K562 (cell line): ENCODE data around the gene DNAJB11. TPM values are rescaled to one million over a fixed set of nuclear protein-coding genes. Genes with fewer than 3 reads are reported as not detected.

ENCODE experiments used
- ATAC-seq: fragments of 200-7000 bp; cut with Tn5 transposase; 3 replicates; pipeline ENCODE4 v1.9.1; 2020; ENCODE audit warnings: moderate library complexity
- BruUV-seq: library from RNA; stranded (reverse); fragments of 400-500 nt; replicated peaks from 2 replicates; lab custom pipeline; 2021; lab: Mats Ljungman, UMichigan
- CTCF ChIA-PET: fragments of 300-600 bp; formaldehyde crosslinking; extraction: SDS; loops from one replicate; lab custom pipeline; 2021; ENCODE audit warnings: low intra/inter-chr PET ratio; lab: Yijun Ruan, JAX
- POLR2A ChIA-PET: fragments of 300-600, 350-650 bp; sonication (Branson Sonifier 250); formaldehyde crosslinking; extraction: SDS; loops from one replicate; lab custom pipeline; 2021; ENCODE audit warnings: antibody characterized with exemption, inconsistent platforms; lab: Yijun Ruan, JAX
- DNase-seq, 4 experiments: peaks; one replicate each; pipeline versions ENCODE4 v3.0.0 to v3.0.0-alpha.2; 2011 to 2018; ENCODE audit warnings: low spot score in 3 of 4, mixed read lengths in 3 of 4; ENCODE audit errors: extremely low read depth in 1 of 4
- FAIRE-seq: peaks from 2 replicates; lab custom pipeline; 2011; peaks lifted over from hg19 to GRCh38; lab: Jason Lieb, UNC
- H2AFZ ChIP-seq: 2 replicates; pipeline ENCODE4 v1.6.0; 2011; ENCODE audit warnings: low read depth, low read length, control low read depth, inconsistent platforms
- H3K27ac ChIP-seq: fragments of 200-600 bp; 3 replicates; pipeline ENCODE4 v1.8.0; 2011; ENCODE audit warnings: low read depth, mild to moderate bottlenecking, control low read depth, inconsistent platforms, low read length, moderate library complexity, mixed read lengths; ENCODE audit errors: extremely low read depth
- H3K27me3 ChIP-seq, 2 experiments: fragments of 300-600 bp in 1 of 2; 2 replicates in 1 of 2; 3 replicates in 1 of 2; pipeline versions ENCODE4 v1.6.0 to v1.8.0; 2011; ENCODE audit warnings: inconsistent platforms in 2 of 2, low read length in 2 of 2, mild to moderate bottlenecking in 1 of 2, mixed read lengths in 1 of 2, moderate library complexity in 1 of 2; ENCODE audit not compliant: control insufficient read depth in 2 of 2, insufficient read depth in 2 of 2
- H3K36me3 ChIP-seq: fragments of 300-600 bp; 3 replicates; pipeline ENCODE4 v1.8.0; 2011; ENCODE audit warnings: mild to moderate bottlenecking, low read length, inconsistent platforms; ENCODE audit not compliant: control insufficient read depth, insufficient read depth
- H3K4me1 ChIP-seq, 2 experiments: fragments of 200-600 bp in 1 of 2; replicated peaks in 1 of 2; 2 replicates in 1 of 2; 3 replicates in 1 of 2; pipeline versions ENCODE4 v1.5.1 to v1.8.0; 2011; ENCODE audit warnings: inconsistent platforms in 2 of 2, low read length in 2 of 2, mild to moderate bottlenecking in 1 of 2, mixed read lengths in 1 of 2, moderate library complexity in 1 of 2; ENCODE audit not compliant: control insufficient read depth in 2 of 2, insufficient read depth in 2 of 2
- H3K4me2 ChIP-seq: 2 replicates; pipeline ENCODE4 v1.6.1; 2011; ENCODE audit warnings: low read length, control low read depth, inconsistent platforms, mixed read lengths; ENCODE audit not compliant: insufficient read depth
- H3K4me3 ChIP-seq: fragments of 200-600 bp; sonication (generic), shearing (Covaris generic); 2 replicates; pipeline ENCODE4 v1.5.1; 2016; ENCODE audit warnings: control low read depth, inconsistent platforms
- H3K79me2 ChIP-seq: fragments of 200-600 bp; 3 replicates; pipeline ENCODE4 v1.8.0; 2011; ENCODE audit warnings: low read length, inconsistent platforms; ENCODE audit not compliant: control insufficient read depth, insufficient read depth
- H3K9ac ChIP-seq, 2 experiments: 2 replicates each; pipeline versions ENCODE4 v1.6.0 to v1.6.1; 2011; ENCODE audit warnings: low read depth in 2 of 2, low read length in 2 of 2, control low read depth in 1 of 2, inconsistent platforms in 1 of 2, mild to moderate bottlenecking in 1 of 2, mixed read lengths in 1 of 2; ENCODE audit not compliant: insufficient read depth in 1 of 2
- H3K9me1 ChIP-seq: one replicate; pipeline ENCODE4 v1.6.0; 2011; ENCODE audit warnings: inconsistent platforms, mild to moderate bottlenecking, low read length, moderate library complexity; ENCODE audit not compliant: control insufficient read depth, insufficient read depth
- H3K9me3 ChIP-seq: replicated peaks from 2 replicates; pipeline ENCODE4 v1.5.1; 2011; ENCODE audit warnings: low read depth, low read length, inconsistent platforms; ENCODE audit not compliant: control insufficient read depth, insufficient read depth
- H4K20me1 ChIP-seq: replicated peaks from 2 replicates; pipeline ENCODE4 v1.6.1; 2011; ENCODE audit warnings: low read length, inconsistent platforms, mixed read lengths; ENCODE audit not compliant: control insufficient read depth, insufficient read depth
- ARNT ChIP-seq, 2 experiments: fragments of 450-650 bp; IDR thresholded peaks; 2 replicates each; pipeline ENCODE4 v1.6.1; 2016; ENCODE audit warnings: mild to moderate bottlenecking in 1 of 2
- CBFA2T2 ChIP-seq: fragments of 450-650 bp; conservative IDR thresholded peaks from 2 replicates; pipeline ENCODE4 v1.6.1; 2017; ENCODE audit warnings: mild to moderate bottlenecking
- CBFA2T3 ChIP-seq: fragments of 450-650 bp; IDR thresholded peaks from 2 replicates; pipeline ENCODE4 v1.6.1; 2017
- CEBPB ChIP-seq: fragments of 450-650 bp; IDR thresholded peaks from 2 replicates; pipeline ENCODE4 v1.6.1; 2016; ENCODE audit warnings: missing genetic modification characterization, missing compliant biosample characterization
- CEBPG ChIP-seq, 3 experiments: fragments of 200-800 bp in 1 of 3; sonication (Bioruptor generic) in 1 of 3; sonication (generic) in 1 of 3; formaldehyde crosslinking in 1 of 3; IDR thresholded peaks in 2 of 3; conservative IDR thresholded peaks in 1 of 3; 2 replicates each; pipeline versions ENCODE4 v1.6.1 to v1.8.0; 2016 to 2022; ENCODE audit warnings: missing compliant biosample characterization in 2 of 3, missing genetic modification characterization in 2 of 3, mild to moderate bottlenecking in 1 of 3, missing genetic modification reagents in 1 of 3
- CTBP1 ChIP-seq: fragments of 450-650 bp; IDR thresholded peaks from 2 replicates; pipeline ENCODE4 v1.6.1; 2016; ENCODE audit warnings: borderline replicate concordance
- ELK1 ChIP-seq: sonication (generic); formaldehyde crosslinking; IDR thresholded peaks from 2 replicates; pipeline ENCODE4 v1.8.1; 2022; ENCODE audit warnings: missing genetic modification reagents
- ESRRB ChIP-seq: fragments of 250-450 bp; sonication (Bioruptor Pico); IDR thresholded peaks from 2 replicates; pipeline ENCODE4 v1.5.0; 2020; ENCODE audit warnings: mild to moderate bottlenecking, moderate library complexity, borderline replicate concordance
- FOSL1 ChIP-seq: fragments of 200-800 bp; sonication (Bioruptor generic); conservative IDR thresholded peaks from 2 replicates; pipeline ENCODE4 v1.6.1; 2016; ENCODE audit warnings: missing genetic modification characterization, missing compliant biosample characterization
- FUS ChIP-seq: fragments of 200-400 bp; formaldehyde crosslinking; optimal IDR thresholded peaks from 2 replicates; pipeline ENCODE3; 2017; ENCODE audit warnings: low read depth, low read length
- HMBOX1 ChIP-seq: sonication (generic); IDR thresholded peaks from 2 replicates; pipeline ENCODE4 v1.6.1; 2016
- HNRNPL ChIP-seq: fragments of 200-400 bp; formaldehyde crosslinking; IDR thresholded peaks from 2 replicates; pipeline ENCODE4 v1.6.1; 2017; ENCODE audit warnings: low read depth, mild to moderate bottlenecking, low read length
- MIER1 ChIP-seq: fragments of 450-650 bp; IDR thresholded peaks from 2 replicates; pipeline ENCODE4 v1.6.1; 2016; ENCODE audit warnings: antibody characterized with exemption, mild to moderate bottlenecking, low read depth
- PHF20 ChIP-seq: fragments of 450-650 bp; IDR thresholded peaks from 2 replicates; pipeline ENCODE4 v1.6.1; 2018; ENCODE audit not compliant: partially characterized antibody
- PPARD ChIP-seq: fragments of 250-450 bp; sonication (Bioruptor Pico); IDR thresholded peaks from 2 replicates; pipeline ENCODE4 v1.8.0; 2022; ENCODE audit warnings: inconsistent platforms, mild to moderate bottlenecking, moderate library complexity
- RBM39 ChIP-seq: fragments of 200-400 bp; formaldehyde crosslinking; optimal IDR thresholded peaks from 2 replicates; pipeline ENCODE3; 2018; ENCODE audit warnings: low read depth, low read length
- SMAD1 ChIP-seq: fragments of 150-350 bp; IDR thresholded peaks from 2 replicates; pipeline ENCODE4 v1.6.1; 2014; ENCODE audit warnings: low read length, low read depth; ENCODE audit not compliant: partially characterized antibody
- SNAPC5 ChIP-seq: fragments of 250-450 bp; sonication (Bioruptor Pico); IDR thresholded peaks from 2 replicates; pipeline ENCODE4 v1.8.0; 2021; ENCODE audit warnings: moderate library complexity, mild to moderate bottlenecking, inconsistent platforms
- TCF3 ChIP-seq: sonication (generic); formaldehyde crosslinking; IDR thresholded peaks from 2 replicates; pipeline ENCODE4 v1.4.0; 2020; ENCODE audit warnings: mild to moderate bottlenecking, missing genetic modification reagents
- ZNF384 ChIP-seq: IDR thresholded peaks from 2 replicates; pipeline ENCODE4 v1.6.1; 2012; ENCODE audit warnings: low read depth, low read length, improper control_type of control experiment
- WGBS: fragments of 100-300 bp; shearing (Covaris generic); methylation state at CpG from one replicate; pipeline ENCODE4 v1.1.6; 2016; ENCODE audit warnings: low coverage, mixed read lengths; ENCODE audit not compliant: insufficient coverage; ENCODE audit errors: missing lambda C conversion rate; 5-methylcytosine and 5-hydroxymethylcytosine counted together
- in situ Hi-C: fragments of 300-500 bp; cut with MboI; formaldehyde crosslinking; loops from 4 replicates; pipeline ENCODE4 v1.15.0; 2018; ENCODE audit warnings: inconsistent platforms, mixed read lengths
- intact Hi-C: fragments of 100-400 bp; cut with micrococcal nuclease; formaldehyde crosslinking; loops from 2 replicates; pipeline ENCODE4 v1.14.2; 2022
- polyA plus RNA-seq, 8 experiments: library from polyadenylated mRNA; depleted of rRNA in 4 of 8; stranded (reverse) in 5 of 8; unstranded in 3 of 8; fragments of >200 nt; fragmentation: Nextera tagmentation in 2 of 8; fragmentation: Illumina TruSeq in 1 of 8; extraction: Ambion mirVana in 2 of 8; extraction: Trizol in 1 of 8; gene quantifications; 2 replicates each; pipeline versions ENCODE4 v1.2.1 to v1.2.3, GENCODE V29; 2011 to 2014; ENCODE audit warnings: inconsistent platforms in 1 of 8, missing spikeins in 1 of 8
- total RNA-seq, 7 experiments: library from RNA; depleted of rRNA in 6 of 7; stranded (reverse); fragments of >200 nt in 6 of 7; fragmentation: Illumina TruSeq in 2 of 7; extraction: Trizol in 2 of 7; gene quantifications; 2 replicates each; pipeline versions ENCODE4 v1.2.1 to v1.2.3, GENCODE V29; 2011 to 2021; ENCODE audit warnings: low replicate concordance in 1 of 7

The DNAJB11 gene
- total and polyA plus RNA-seq, 9 of the 15 experiments (the other 6 are each of a cell fraction or from before 2014, with no cell fraction given): 14.8 to 74.7 (median 63.8) TPM

GRCh38 chr3:186628756-186629155 is 58.2 kb downstream of the DNAJB11 start (continued):
- TF ChIP-seq CBFA2T2 (peak; percentile 33), PPARD (no peak), ZNF384 (peak; percentile 79)

- Histone ChIP-seq H3K9ac (no peak overlapping the region), H4K20me1 (no peaks in the 10 kb centered on the region), H3K27me3 (peaks cover 0 to 19% of the 10 kb centered on the region in 2 experiments; a peak in 2 of 5 replicates), H3K4me1 (peaks cover 3 to 4% of the 10 kb centered on the region in 2 experiments; a peak in 3 of 5 replicates), H2AFZ (no peak overlapping the region), H3K27ac (no peak overlapping the region), H3K79me2 (no peaks in the 10 kb centered on the region), H3K4me3 (no peak overlapping the region), H3K9me3 (no peaks in the 10 kb centered on the region), H3K4me2 (no peak overlapping the region), H3K36me3 (no peaks in the 10 kb centered on the region), H3K9me1 (no peaks in the 10 kb centered on the region)
- FAIRE-seq: no peak
- intact Hi-C loops: no loop called here
- ChIA-PET POLR2A (interaction anchor here (0.6 to 2.6 kb wide), 4 partner anchors 21 to 153 kb away, joined by 3 to 12 read pairs (median 4); partner anchors contain the start of gene EIF4A2), CTCF (no interaction called here)
- no peak for DNase-seq
- BruUV-seq: no TSS peak
- in situ Hi-C loops: no loop called here
- WGBS: under 1% methylated on average over 6 of the region's 6 CpGs
- peak; percentile 61 for ATAC-seq
- TF ChIP-seq RBM39: no peak
- 0 out of 2 replicates have a peak, but pooled peaks have one; percentile 19 for TF ChIP-seq CEBPB (tag)
- TF ChIP-seq MIER1: no peak
- peak; percentile 62; the same call in 1 of the 2 replicates for TF ChIP-seq HMBOX1
- no peak for TF ChIP-seq ESRRB (CRISPR knock-in tag)
- TF ChIP-seq TCF3: peak; percentile 51
- TF ChIP-seq ELK1 (CRISPR knock-in tag): no peak
- no peak for TF ChIP-seq SNAPC5
- no peak for TF ChIP-seq FUS
- TF ChIP-seq CBFA2T3: 0 out of 2 replicates have a peak, but pooled peaks have one; percentile 12
- no peak for TF ChIP-seq HNRNPL
- no peak; the same call in 1 of the 2 replicates for TF ChIP-seq CEBPG (CRISPR knock-in tag; IDR thresholded peaks at IDR 0.05)
- TF ChIP-seq CEBPG (tag; conservative IDR thresholded peaks at IDR 0.05 in 1 of 2, IDR thresholded peaks at IDR 0.05 in 1 of 2): peak in 1 of 2 experiments; percentile 55; a peak in 1 of 4 replicates
- TF ChIP-seq PHF20: no peak
- TF ChIP-seq ARNT (IDR thresholded peaks at IDR 0.05): no peak
- no peak for TF ChIP-seq SMAD1
- TF ChIP-seq CTBP1: 0 out of 2 replicates have a peak, but pooled peaks have one; percentile 20
- peak; percentile 51 for TF ChIP-seq FOSL1 (tag)
These were observed 60.6 kb downstream of the DNAJB11 start for GRCh38 chr3:186630950-186631641.
